Endodermal cell (in vitro differentiated cells): ENCODE data around the gene CYTH3. TPM values are rescaled to one million over a fixed set of nuclear protein-coding genes. Genes with fewer than 3 reads are reported as not detected.

Source experiments
- DNase-seq: peaks from one replicate; pipeline ENCODE4 v3.0.0-alpha.2; 2017
- H3K27ac ChIP-seq: 2 replicates; pipeline ENCODE4 v1.5.1; 2013; ENCODE audit warnings: mild to moderate bottlenecking, low read depth, low read length, moderate library complexity
- H3K27me3 ChIP-seq: 2 replicates; pipeline ENCODE4 v1.6.1; 2013; ENCODE audit warnings: mild to moderate bottlenecking, low read length, moderate library complexity; ENCODE audit not compliant: insufficient read depth, control insufficient read depth, poor library complexity, severe bottlenecking
- H3K36me3 ChIP-seq: 2 replicates; pipeline ENCODE4 v1.7.0; 2013; ENCODE audit warnings: mild to moderate bottlenecking, low read length, moderate library complexity; ENCODE audit not compliant: control insufficient read depth, insufficient read depth
- H3K4me1 ChIP-seq: one replicate; pipeline ENCODE4 v1.7.0; 2013; ENCODE audit warnings: low read length; ENCODE audit not compliant: control insufficient read depth, insufficient read depth
- H3K4me3 ChIP-seq: 2 replicates; pipeline ENCODE4 v1.5.1; 2013; ENCODE audit warnings: mild to moderate bottlenecking, low read length, moderate library complexity
- H3K9ac ChIP-seq: 2 replicates; pipeline ENCODE4 v1.6.1; 2013; ENCODE audit warnings: mild to moderate bottlenecking, low read length, moderate library complexity; ENCODE audit not compliant: poor library complexity, severe bottlenecking; ENCODE audit errors: extremely low read depth
- H3K9me3 ChIP-seq: 2 replicates; pipeline ENCODE4 v1.6.1; 2013; ENCODE audit warnings: mild to moderate bottlenecking, low read length, moderate library complexity; ENCODE audit not compliant: control insufficient read depth
- H3K27ac Mint-ChIP-seq: 2 replicates; pipeline ENCODE4 v1.8.0; 2020; ENCODE audit warnings: mixed read lengths
- H3K27me3 Mint-ChIP-seq: 2 replicates; pipeline ENCODE4 v1.8.0; 2021; ENCODE audit warnings: mild to moderate bottlenecking, mixed read lengths; ENCODE audit not compliant: insufficient read depth
- H3K36me3 Mint-ChIP-seq: 2 replicates; pipeline ENCODE4 v1.8.0; 2020; ENCODE audit warnings: low read depth, mixed read lengths
- H3K4me1 Mint-ChIP-seq: 2 replicates; pipeline ENCODE4 v1.8.0; 2020; ENCODE audit warnings: mixed read lengths
- H3K4me3 Mint-ChIP-seq: 2 replicates; pipeline ENCODE4 v1.8.0; 2020; ENCODE audit warnings: mild to moderate bottlenecking, moderate library complexity, mixed read lengths
- H3K9me3 Mint-ChIP-seq: 2 replicates; pipeline ENCODE4 v1.8.0; 2020; ENCODE audit warnings: mild to moderate bottlenecking, mixed read lengths
- CTCF ChIP-seq: fragments of 200-600 bp; sonication (generic); conservative IDR thresholded peaks from 2 replicates; pipeline ENCODE4 v1.5.0; 2021; ENCODE audit warnings: antibody characterized with exemption, mild to moderate bottlenecking
- WGBS, 2 experiments: methylation state at CpG; one replicate each; pipeline versions ENCODE4 v1.1.5 to v1.1.7; 2013; ENCODE audit warnings: missing lambda C conversion rate in 2 of 2, mixed read lengths in 1 of 2; ENCODE audit not compliant: insufficient coverage in 1 of 2, insufficient read length in 1 of 2; 5-methylcytosine and 5-hydroxymethylcytosine counted together
- total RNA-seq, 2 donors: library from RNA; stranded (reverse); fragmentation: NEBNext Ultra II Directional in 1 of 2; extraction: Animal tissue kit (Norgen Biotek cat#: 25700) in 1 of 2; gene quantifications; 2 replicates in 1 of 2; 3 replicates in 1 of 2; pipeline ENCODE4 v1.2.1, GENCODE V29; 2021

Gene CYTH3
- total RNA-seq, 2 donors from 2014 or later: 10.6 to 10.8 TPM

GRCh38 chr7:6165521-6166320 is 106.7 kb downstream of the CYTH3 start:
- Mint-ChIP-seq H3K4me3 (no peak overlapping the region), H3K9me3 (no peaks in the 10 kb centered on the region), H3K36me3 (peaks cover 13% of the 10 kb centered on the region), H3K27ac (peak overlapping the region; percentile 46), H3K4me1 (no peaks in the 10 kb centered on the region), H3K27me3 (no peaks in the 10 kb centered on the region)
- no peaks in the 10 kb centered on the region for H3K4me1 ChIP-seq
- no peak for DNase-seq
- H3K27ac ChIP-seq: peak overlapping the region; percentile 78
- no peak overlapping the region for H3K4me3 ChIP-seq
- WGBS, 2 experiments: 90 to 94% methylated on average over 29 to 36 of the region's 36 CpGs
- no peaks in the 10 kb centered on the region for H3K9me3 ChIP-seq
- no peaks in the 10 kb centered on the region for H3K27me3 ChIP-seq
- no peak overlapping the region for H3K9ac ChIP-seq
- H3K36me3 ChIP-seq: peaks cover 16% of the 10 kb centered on the region
- TF ChIP-seq CTCF: no peak

- H3K36me3 Mint-ChIP-seq: peaks cover 18% of the 10 kb centered on the region
- no peak for TF ChIP-seq CTCF
- peak; percentile 57 for DNase-seq
- Histone ChIP-seq H3K4me3 (no peak overlapping the region), H3K4me1 (no peaks in the 10 kb centered on the region), H3K36me3 (peaks cover 20% of the 10 kb centered on the region), H3K9me3 (no peaks in the 10 kb centered on the region), H3K27me3 (no peaks in the 10 kb centered on the region), H3K9ac (no peak overlapping the region), H3K27ac (no peak overlapping the region)
- H3K4me1 Mint-ChIP-seq: peaks cover 4% of the 10 kb centered on the region
- peak overlapping the region; percentile 46 for H3K27ac Mint-ChIP-seq
- no peaks in the 10 kb centered on the region for H3K27me3 Mint-ChIP-seq
- no peak overlapping the region for H3K4me3 Mint-ChIP-seq
- H3K9me3 Mint-ChIP-seq: no peaks in the 10 kb centered on the region
- 85 to 94% methylated on average over 9 to 19 of the region's 19 CpGs for WGBS, 2 experiments
Observed at GRCh38 chr7:6165075-6165474, 107.3 kb downstream of the CYTH3 start.

- TF ChIP-seq CTCF: peak; percentile 73
- Mint-ChIP-seq H3K4me1 (peaks cover 4% of the 10 kb centered on the region), H3K27me3 (no peaks in the 10 kb centered on the region), H3K4me3 (no peak overlapping the region), H3K36me3 (peaks cover 14% of the 10 kb centered on the region), H3K9me3 (no peaks in the 10 kb centered on the region), H3K27ac (no peak overlapping the region)
- H3K4me1 ChIP-seq: no peaks in the 10 kb centered on the region
- no peak overlapping the region for H3K9ac ChIP-seq
- H3K27ac ChIP-seq: no peak overlapping the region
- H3K9me3 ChIP-seq: no peaks in the 10 kb centered on the region
- H3K27me3 ChIP-seq: no peaks in the 10 kb centered on the region
- H3K36me3 ChIP-seq: peaks cover 20% of the 10 kb centered on the region
- no peak overlapping the region for H3K4me3 ChIP-seq
- DNase-seq: peak; percentile 85
- WGBS, 2 experiments: 89 to 92% methylated on average over 21 to 28 of the region's 28 CpGs
Observed at GRCh38 chr7:6164491-6164890, 107.9 kb downstream of the CYTH3 start.
